ENCODE results near the gene WNT10A.

DNA sequence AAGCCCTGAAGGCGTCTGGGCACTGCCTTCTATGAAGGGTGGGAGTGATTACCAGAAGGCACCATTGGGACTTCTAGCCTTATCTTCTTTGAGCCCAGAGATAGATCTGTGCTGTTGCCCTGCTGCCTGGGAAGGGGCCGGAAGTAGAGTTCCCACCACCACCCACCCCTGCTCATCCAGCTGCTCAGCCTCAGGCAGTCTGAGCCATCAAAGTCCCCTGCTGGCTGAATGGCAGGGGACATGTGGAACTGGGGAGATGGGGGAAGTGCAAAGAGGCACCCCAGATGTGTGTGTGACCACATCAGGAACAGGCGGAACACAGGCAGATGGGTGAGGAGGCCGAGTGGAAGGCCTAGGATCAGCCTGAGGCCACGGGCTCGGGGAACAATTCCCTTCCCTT lies 3.3 kb upstream of the WNT10A start:
- no peak for TF ChIP-seq POLR2AphosphoS5 (IDR thresholded peaks at IDR 0.05; ENCODE audit: low read depth, low read length)
- no peak for TF ChIP-seq POLR2A (IDR thresholded peaks at IDR 0.05; ENCODE audit: low read depth, low read length)

Measured in GM12892 (cell line).